Pons (tissue), 1 donor: ENCODE data around the gene MGME1.
"Not testable (repeated sequence)": the region's sequence is repeated elsewhere in the genome, so short reads cannot be mapped to it uniquely, and the experiment has no call there.

Source experiments
- DNase-seq: peaks from one replicate; pipeline ENCODE4 v3.0.0-alpha.2; 2016; ENCODE audit warnings: low spot score

The MGME1 gene

DNA sequence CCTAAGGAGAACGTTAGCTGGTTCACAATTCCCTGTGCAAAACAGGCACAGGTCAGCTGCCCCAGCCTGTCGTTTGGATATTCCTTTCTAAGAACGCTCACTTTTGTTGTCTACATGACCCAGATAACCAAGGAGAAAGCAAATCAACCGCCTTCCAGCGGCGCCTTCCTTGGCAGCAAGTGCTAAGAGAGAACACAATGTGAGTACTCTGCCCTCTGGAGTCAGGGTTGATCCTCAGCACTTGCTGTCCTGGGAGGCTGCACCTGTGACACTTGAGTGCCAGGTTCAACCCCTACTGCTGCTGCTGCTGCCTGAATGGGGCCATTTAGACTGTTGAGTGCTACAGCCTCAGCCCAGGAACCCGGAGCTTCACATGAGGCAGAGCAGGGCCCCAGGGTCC lies 52.1 kb downstream of the MGME1 start:
- DNase-seq = no peak

DNA sequence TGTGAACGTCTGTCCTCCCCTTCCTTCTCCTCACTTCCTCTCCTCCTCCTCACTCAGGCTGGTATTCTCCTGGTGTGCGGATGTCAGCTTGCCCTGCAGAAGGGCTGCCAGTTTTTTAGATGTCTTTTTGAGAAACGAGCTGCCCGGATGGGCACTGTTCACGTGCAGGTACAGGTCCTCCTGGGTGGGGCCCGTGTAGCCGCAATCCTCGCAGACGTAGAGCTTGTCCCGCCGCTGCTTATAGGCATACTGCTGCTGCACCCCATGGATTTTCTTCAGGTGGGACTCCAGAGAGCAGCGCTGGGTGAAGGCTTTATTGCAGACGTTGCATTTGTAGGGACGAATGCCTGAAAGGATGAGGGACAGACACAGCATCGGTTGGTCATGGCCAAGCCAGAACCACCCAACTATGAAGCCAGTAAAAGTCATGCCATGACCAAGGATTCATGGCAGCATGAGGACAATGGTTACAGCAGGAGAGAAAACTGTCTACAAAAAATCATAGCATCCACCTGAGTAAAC lies 55.8 kb downstream of the MGME1 start:
- DNase-seq = no peak

DNA sequence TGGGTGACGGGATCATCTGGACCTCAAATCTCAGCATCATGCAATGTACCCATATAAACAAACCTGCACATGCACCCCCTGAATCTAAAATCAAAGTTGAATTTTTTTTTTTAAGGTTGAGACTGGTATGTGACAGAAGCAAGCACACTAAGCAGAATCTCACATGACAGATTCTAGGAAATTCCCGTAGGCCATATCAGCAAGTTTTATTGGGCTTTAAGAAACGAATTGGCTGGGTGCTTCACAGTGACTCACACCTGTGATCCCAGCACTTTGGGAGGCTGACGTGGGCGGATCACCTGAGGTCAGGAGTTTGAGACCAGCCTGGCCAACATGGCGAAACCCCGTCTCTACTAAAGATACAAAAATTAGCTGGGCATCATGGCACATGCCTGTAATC lies 58.2 kb downstream of the MGME1 start:
- DNase-seq = not testable (repeated sequence)

DNA sequence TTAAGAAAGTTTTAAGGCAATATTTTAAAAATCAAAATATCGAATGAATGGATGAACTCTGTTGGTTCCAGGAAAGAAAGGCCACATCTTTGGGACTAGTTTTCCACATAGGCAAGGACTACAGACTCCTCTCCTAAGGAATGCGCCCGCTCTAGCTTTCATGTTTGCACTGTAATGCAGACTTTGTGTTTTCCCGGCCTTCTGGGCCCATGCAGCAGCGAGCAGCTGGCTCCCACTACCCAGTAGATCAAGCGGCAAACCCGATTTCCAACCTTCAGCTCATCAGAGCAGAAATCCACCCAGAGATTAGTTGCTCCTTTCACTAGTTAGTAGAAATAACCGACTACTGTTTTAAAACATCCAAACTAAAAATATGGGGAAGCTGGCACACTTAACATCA lies 61.2 kb downstream of the MGME1 start:
- DNase-seq = no peak

DNA sequence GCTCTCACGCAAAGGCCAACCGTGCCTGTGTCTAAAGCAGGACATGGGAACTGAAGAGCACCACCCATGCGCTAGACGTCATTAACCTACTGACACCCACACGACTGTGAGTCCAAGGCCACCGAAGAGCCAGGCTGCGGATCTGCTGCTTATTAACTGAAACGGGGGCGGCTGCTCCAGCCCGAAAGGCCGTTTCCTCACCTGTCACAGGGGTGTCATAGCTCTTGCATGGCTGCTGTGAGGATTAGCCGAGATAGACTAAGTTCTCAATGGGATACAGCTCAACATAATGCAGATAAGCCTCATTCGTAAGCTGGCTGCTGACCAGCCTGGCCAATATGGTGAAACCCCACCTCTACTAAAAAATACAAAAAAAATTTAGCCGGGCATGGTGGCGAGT lies 62.2 kb downstream of the MGME1 start:
- DNase-seq = no peak

DNA sequence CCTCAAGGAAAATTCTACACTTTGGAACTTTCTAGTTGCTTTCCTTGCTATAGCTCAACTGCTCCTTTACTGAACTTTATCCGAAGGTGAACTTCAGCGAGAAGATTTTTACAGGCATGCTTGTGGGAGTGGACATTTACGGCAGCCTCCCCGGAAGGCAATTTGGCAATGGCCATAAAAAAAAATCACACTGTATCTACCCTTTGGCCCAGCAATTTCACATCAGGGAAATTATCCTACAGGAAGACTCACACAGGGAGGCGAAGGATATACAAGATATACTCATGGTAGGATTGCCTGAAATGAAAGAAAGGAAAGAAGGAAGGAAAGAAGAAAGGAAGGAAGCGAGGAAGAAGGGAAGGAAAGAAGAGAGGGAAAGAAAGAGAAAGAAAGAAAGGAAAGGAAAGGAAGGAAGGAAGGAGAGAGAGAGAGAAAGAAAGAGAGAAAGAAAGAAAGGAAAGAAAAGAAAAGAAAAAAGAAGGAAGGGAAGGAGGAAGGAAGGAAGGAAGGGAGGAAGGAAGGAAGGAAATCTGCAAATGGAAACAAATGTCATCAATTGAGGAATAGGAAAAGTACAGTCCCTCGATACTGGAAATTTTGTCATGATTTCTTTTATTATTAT lies 63.2 kb downstream of the MGME1 start:
- DNase-seq = no peak

DNA sequence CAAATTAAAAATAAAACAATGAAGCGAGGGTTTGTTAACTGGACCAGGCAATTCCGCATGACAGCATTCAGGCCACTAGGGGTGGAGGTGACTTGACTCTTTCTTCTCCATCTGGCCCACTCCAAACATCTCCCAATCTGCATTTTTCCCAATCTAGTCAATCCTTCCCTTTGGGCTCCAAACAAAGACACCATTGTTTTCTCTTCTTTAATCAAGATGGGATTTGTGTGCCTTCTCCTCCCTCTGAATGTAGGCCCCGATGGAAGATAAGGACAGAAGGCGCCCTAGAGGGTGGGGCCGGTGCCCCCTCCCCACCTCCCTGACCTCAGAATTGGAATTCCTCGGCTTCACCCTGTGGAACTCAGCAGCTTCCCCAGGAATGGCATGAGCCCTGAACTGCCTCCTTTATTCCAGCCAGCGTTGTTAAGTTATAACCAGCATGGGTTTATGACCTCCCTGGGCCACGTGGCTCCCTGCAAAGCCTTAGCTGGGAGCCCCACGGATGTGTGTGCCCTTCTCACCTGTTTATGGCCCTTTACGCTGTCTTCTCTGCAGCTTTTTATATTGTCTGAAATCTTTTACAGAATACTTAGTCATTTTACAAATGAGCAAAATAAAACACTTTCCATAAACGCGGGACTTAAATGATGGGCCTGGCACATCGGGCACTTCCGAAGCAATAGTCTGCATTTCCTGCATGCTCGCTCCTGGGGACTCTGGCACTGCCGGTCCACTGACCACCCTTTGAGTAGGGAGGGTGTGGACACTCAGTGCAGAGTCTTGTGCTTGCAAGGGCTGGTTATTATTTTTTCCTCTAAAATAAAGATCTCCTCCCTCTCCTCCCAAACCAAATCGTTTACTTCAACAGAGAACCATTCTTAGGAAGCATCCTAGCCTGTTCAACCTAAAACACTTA lies 64.4 kb downstream of the MGME1 start:
- DNase-seq = no peak

DNA sequence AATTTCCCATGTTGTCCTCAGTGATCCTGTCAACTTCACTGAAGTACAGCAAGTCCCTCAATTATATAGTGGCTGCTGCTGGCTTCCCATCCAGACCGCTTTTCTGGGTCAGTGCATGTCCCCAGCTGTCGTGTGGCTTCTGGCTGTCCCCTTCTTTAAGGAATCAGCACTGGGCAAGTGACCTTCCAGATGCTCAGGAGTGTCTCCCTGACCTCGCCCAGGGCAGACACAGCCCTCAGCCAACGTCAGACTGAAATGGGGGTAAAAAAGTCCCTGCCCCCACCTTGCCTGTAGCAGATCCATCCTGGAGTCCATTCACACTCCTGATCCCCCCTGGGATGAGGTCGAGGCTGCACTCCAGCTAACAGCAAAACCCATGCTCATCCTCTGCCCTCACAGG lies 65.2 kb downstream of the MGME1 start:
- no peak for DNase-seq

DNA sequence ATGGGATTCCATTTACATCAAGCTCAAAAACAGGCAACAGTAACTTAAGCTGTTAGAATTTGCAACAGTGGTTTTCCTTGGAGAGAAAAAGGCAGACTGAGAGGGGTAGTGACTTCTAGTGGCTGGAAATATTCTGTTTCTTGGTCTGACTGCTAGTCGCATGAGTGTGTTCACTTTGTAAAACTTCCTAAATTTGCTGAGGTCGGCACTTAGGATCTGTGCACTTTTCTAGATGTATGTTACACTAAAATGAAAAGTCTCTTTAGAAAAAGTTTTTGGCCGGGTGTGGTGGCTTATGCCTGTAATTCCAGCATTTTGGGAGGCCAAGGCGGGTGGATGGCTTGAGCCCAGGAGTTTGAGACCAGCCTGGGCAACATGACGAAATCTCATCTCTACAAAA lies 70.2 kb downstream of the MGME1 start:
- no peak for DNase-seq
